Measurements from ENCODE around the gene CEP57L1. TPM values are rescaled to one million over a fixed set of nuclear protein-coding genes. Genes with fewer than 3 reads are reported as not detected.

The CEP57L1 gene
- total RNA-seq, 1 experiment from 2014 or later = 26.4 TPM

DNA sequence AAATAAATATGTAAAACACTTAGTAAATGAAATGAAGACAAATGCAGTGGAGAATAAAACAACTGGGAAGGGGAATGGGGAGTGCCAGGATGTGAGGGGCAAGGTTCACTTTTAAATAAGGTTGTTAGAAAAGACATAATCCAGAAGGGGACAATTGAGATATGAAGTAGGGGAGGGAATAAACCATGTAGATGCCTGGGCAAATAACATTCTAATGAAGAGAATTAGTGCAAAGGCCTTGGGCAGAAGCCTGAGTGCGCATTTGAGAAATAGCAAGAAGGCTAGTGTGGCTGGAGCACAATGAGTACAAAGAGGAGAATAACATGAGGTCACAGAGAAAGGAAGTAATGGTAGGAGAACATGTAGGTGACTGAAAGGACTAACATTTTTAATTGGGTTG, 2.4 kb downstream of the CEP57L1 start:
- Histone ChIP-seq H3K36me3 (ENCODE audit: low read depth, low read length) (no peaks in the 10 kb centered on the region), H3K4me3 (ENCODE audit: low read length) (no peak overlapping the region), H3K27me3 (ENCODE audit: low read length) (no peaks in the 10 kb centered on the region), H4K20me1 (ENCODE audit: low read length) (no peaks in the 10 kb centered on the region), H3K9ac (ENCODE audit: low read length) (no peak overlapping the region), H3K9me3 (ENCODE audit: low read length) (no peaks in the 10 kb centered on the region), H2AFZ (ENCODE audit: low read length) (no peak overlapping the region), H3K27ac (ENCODE audit: low read length) (no peak overlapping the region), H3K4me2 (ENCODE audit: low read length) (no peak overlapping the region), H3K79me2 (ENCODE audit: low read length) (peaks cover 47% of the 10 kb centered on the region), H3F3A (ENCODE audit: low read length, unreplicated experiment) (no peaks in the 10 kb centered on the region), H3K9me2 (replicated peaks; ENCODE audit: low read length) (no peaks in the 10 kb centered on the region), H3K4me1 (ENCODE audit: insufficient read depth, low read length) (0 out of 2 replicates have a peak, but pooled peaks cover 5% of the 10 kb centered on the region)
- ATAC-seq (no peak), DNase-seq (no peak)
- ChIA-PET POLR2A (ENCODE audit: unreplicated experiment) (no interaction called here), CTCF (no interaction called here)
- intact Hi-C loops (cut with micrococcal nuclease) = no loop called here
- TF ChIP-seq EZH2phosphoT487 (IDR thresholded peaks at IDR 0.05; ENCODE audit: borderline replicate concordance, low read length) = no peak
- no peak for TF ChIP-seq EZH2 (IDR thresholded peaks at IDR 0.05; ENCODE audit: low read length, unreplicated experiment)
- TF ChIP-seq, protein P1, sequence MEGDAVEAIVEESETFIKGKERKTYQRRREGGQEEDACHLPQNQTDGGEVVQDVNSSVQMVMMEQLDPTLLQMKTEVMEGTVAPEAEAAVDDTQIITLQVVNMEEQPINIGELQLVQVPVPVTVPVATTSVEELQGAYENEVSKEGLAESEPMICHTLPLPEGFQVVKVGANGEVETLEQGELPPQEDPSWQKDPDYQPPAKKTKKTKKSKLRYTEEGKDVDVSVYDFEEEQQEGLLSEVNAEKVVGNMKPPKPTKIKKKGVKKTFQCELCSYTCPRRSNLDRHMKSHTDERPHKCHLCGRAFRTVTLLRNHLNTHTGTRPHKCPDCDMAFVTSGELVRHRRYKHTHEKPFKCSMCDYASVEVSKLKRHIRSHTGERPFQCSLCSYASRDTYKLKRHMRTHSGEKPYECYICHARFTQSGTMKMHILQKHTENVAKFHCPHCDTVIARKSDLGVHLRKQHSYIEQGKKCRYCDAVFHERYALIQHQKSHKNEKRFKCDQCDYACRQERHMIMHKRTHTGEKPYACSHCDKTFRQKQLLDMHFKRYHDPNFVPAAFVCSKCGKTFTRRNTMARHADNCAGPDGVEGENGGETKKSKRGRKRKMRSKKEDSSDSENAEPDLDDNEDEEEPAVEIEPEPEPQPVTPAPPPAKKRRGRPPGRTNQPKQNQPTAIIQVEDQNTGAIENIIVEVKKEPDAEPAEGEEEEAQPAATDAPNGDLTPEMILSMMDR (conservative IDR thresholded peaks at IDR 0.05; ENCODE audit: low read depth, low read length) = no peak
- BruUV-seq (replicated peaks) = no TSS peak

DNA sequence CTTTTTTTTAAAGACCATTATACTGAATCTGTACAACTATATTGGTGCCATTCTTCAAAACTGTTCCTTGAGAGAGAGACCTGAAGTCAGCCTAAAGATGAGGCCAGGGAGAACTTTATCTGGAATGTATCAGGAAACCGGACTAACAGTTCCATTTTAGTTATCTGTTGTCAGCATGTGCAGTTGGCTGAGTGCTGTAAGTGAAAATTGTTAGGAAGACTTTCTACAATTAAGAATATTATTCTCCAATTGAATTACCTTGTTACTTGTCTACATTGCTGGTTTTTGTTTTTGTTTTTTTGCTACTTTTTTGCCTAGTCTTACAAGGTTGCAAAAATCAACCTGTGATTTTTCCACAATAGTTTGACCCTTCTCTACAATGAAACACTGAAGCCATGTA, 7.5 kb downstream of the CEP57L1 start:
- H4K20me1 ChIP-seq (ENCODE audit: low read length) = no peaks in the 10 kb centered on the region
- ATAC-seq = no peak
- CTCF ChIA-PET = no interaction called here
- H3K9ac ChIP-seq (ENCODE audit: low read length) = no peak overlapping the region
- intact Hi-C loops (cut with micrococcal nuclease) = no loop called here
- H3K4me2 ChIP-seq (ENCODE audit: low read length) = no peak overlapping the region
- TF ChIP-seq, protein P1 (conservative IDR thresholded peaks at IDR 0.05; ENCODE audit: low read depth, low read length) = no peak
- no peak for TF ChIP-seq EZH2phosphoT487 (IDR thresholded peaks at IDR 0.05; ENCODE audit: borderline replicate concordance, low read length)
- TF ChIP-seq EZH2 (IDR thresholded peaks at IDR 0.05; ENCODE audit: low read length, unreplicated experiment) = no peak
- H3K9me3 ChIP-seq (ENCODE audit: low read length) = no peaks in the 10 kb centered on the region
- POLR2A ChIA-PET (ENCODE audit: unreplicated experiment) = no interaction called here
- no peak overlapping the region for H2AFZ ChIP-seq (ENCODE audit: low read length)
- H3K27ac ChIP-seq (ENCODE audit: low read length) = no peak overlapping the region
- H3K4me1 ChIP-seq (ENCODE audit: insufficient read depth, low read length) = no peaks in the 10 kb centered on the region
- no peak for DNase-seq
- H3K9me2 ChIP-seq (replicated peaks; ENCODE audit: low read length) = no peaks in the 10 kb centered on the region
- no peaks in the 10 kb centered on the region for H3F3A ChIP-seq (ENCODE audit: low read length, unreplicated experiment)
- no peaks in the 10 kb centered on the region for H3K36me3 ChIP-seq (ENCODE audit: low read depth, low read length)
- no TSS peak for BruUV-seq (replicated peaks)
- H3K27me3 ChIP-seq (ENCODE audit: low read length) = no peaks in the 10 kb centered on the region
- H3K4me3 ChIP-seq (ENCODE audit: low read length) = no peak overlapping the region
- peaks cover 11% of the 10 kb centered on the region; the same call in 1 of the 2 replicates for H3K79me2 ChIP-seq (ENCODE audit: low read length)

DNA sequence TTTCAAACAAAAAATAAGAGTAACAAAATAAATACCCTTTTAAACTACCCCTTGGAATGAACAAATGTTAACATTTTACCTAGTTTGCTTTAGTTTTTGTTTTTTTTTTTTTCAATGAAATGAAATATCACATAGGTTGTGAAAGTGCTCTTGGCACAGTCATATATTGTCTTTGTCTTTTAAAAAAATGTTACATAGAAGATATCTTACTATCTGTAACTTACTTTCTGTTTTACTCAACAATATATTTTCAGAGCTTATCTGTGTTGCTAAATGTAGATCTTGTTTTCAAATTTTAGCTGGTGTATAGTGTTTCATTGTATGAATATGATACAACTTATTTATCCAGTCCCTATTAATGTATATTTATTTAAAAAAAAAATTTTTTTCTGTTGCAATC, 8.6 kb downstream of the CEP57L1 start:
- CTCF ChIA-PET = no interaction called here
- Histone ChIP-seq H3K9me3 (ENCODE audit: low read length) (no peaks in the 10 kb centered on the region), H3K79me2 (ENCODE audit: low read length) (no peaks in the 10 kb centered on the region; the same call in 1 of the 2 replicates), H3K27me3 (ENCODE audit: low read length) (no peaks in the 10 kb centered on the region), H3F3A (ENCODE audit: low read length, unreplicated experiment) (no peaks in the 10 kb centered on the region), H3K4me2 (ENCODE audit: low read length) (no peak overlapping the region), H3K4me1 (ENCODE audit: insufficient read depth, low read length) (no peaks in the 10 kb centered on the region), H3K9me2 (replicated peaks; ENCODE audit: low read length) (no peaks in the 10 kb centered on the region), H3K9ac (ENCODE audit: low read length) (no peak overlapping the region), H4K20me1 (ENCODE audit: low read length) (no peaks in the 10 kb centered on the region), H3K36me3 (ENCODE audit: low read depth, low read length) (no peaks in the 10 kb centered on the region), H2AFZ (ENCODE audit: low read length) (no peak overlapping the region), H3K4me3 (ENCODE audit: low read length) (no peak overlapping the region), H3K27ac (ENCODE audit: low read length) (no peak overlapping the region)
- no peak for DNase-seq
- intact Hi-C loops (cut with micrococcal nuclease) = no loop called here
- TF ChIP-seq EZH2 (IDR thresholded peaks at IDR 0.05; ENCODE audit: low read length, unreplicated experiment) (no peak), EZH2phosphoT487 (IDR thresholded peaks at IDR 0.05; ENCODE audit: borderline replicate concordance, low read length) (no peak)
- BruUV-seq (replicated peaks) = no TSS peak
- POLR2A ChIA-PET (ENCODE audit: unreplicated experiment) = no interaction called here
- ATAC-seq = no peak
